ENCODE data around the gene CIPC. TPM values are rescaled to one million over a fixed set of nuclear protein-coding genes. Genes with fewer than 3 reads are reported as not detected.

CIPC gene
- total RNA-seq, 1 experiment from 2014 or later: 20.6 TPM

GRCh38 chr14:77157740-77158139, 59.7 kb downstream of the CIPC start:
- no peaks in the 10 kb centered on the region for H3K27me3 ChIP-seq (ENCODE audit: insufficient read depth, low read length)
- no TSS peak for BruUV-seq (replicated peaks)
- no peaks in the 10 kb centered on the region for H3K9me3 ChIP-seq (ENCODE audit: control insufficient read depth in 1 of 2, insufficient read depth in 1 of 2, low read depth in 1 of 2, low read length in 2 of 2)
- no peak for TF ChIP-seq ELF1 (IDR thresholded peaks at IDR 0.05; ENCODE audit: borderline replicate concordance, low read depth)
- no peak for TF ChIP-seq POLR2AphosphoS5 (IDR thresholded peaks at IDR 0.05; ENCODE audit: low read depth, low read length)
- TF ChIP-seq FOSL1 (IDR thresholded peaks at IDR 0.05; ENCODE audit: low read depth): no peak
- TF ChIP-seq RAD21 (IDR thresholded peaks at IDR 0.05; ENCODE audit: low read depth): no peak
- no peak for TF ChIP-seq SIN3A (IDR thresholded peaks at IDR 0.05; ENCODE audit: low read depth)
- TF ChIP-seq, protein P1, sequence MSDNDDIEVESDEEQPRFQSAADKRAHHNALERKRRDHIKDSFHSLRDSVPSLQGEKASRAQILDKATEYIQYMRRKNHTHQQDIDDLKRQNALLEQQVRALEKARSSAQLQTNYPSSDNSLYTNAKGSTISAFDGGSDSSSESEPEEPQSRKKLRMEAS (IDR thresholded peaks at IDR 0.05): no peak
- TF ChIP-seq CEBPB (IDR thresholded peaks at IDR 0.05; ENCODE audit: low read depth): no peak
- TF ChIP-seq, protein P2, sequence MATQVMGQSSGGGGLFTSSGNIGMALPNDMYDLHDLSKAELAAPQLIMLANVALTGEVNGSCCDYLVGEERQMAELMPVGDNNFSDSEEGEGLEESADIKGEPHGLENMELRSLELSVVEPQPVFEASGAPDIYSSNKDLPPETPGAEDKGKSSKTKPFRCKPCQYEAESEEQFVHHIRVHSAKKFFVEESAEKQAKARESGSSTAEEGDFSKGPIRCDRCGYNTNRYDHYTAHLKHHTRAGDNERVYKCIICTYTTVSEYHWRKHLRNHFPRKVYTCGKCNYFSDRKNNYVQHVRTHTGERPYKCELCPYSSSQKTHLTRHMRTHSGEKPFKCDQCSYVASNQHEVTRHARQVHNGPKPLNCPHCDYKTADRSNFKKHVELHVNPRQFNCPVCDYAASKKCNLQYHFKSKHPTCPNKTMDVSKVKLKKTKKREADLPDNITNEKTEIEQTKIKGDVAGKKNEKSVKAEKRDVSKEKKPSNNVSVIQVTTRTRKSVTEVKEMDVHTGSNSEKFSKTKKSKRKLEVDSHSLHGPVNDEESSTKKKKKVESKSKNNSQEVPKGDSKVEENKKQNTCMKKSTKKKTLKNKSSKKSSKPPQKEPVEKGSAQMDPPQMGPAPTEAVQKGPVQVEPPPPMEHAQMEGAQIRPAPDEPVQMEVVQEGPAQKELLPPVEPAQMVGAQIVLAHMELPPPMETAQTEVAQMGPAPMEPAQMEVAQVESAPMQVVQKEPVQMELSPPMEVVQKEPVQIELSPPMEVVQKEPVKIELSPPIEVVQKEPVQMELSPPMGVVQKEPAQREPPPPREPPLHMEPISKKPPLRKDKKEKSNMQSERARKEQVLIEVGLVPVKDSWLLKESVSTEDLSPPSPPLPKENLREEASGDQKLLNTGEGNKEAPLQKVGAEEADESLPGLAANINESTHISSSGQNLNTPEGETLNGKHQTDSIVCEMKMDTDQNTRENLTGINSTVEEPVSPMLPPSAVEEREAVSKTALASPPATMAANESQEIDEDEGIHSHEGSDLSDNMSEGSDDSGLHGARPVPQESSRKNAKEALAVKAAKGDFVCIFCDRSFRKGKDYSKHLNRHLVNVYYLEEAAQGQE (IDR thresholded peaks at IDR 0.05; ENCODE audit: low read depth): no peak
- intact Hi-C loops (cut with micrococcal nuclease): no loop called here
- no peak overlapping the region for H3K27ac ChIP-seq (ENCODE audit: low read depth, low read length)
- no peak overlapping the region for H3K4me3 ChIP-seq (replicated peaks in 1 of 2; ENCODE audit: low read depth in 1 of 2, low read length in 2 of 2)
- RAD21 ChIA-PET (ENCODE audit: low non-redundant PET in 1 of 2, low total read pairs in 2 of 2, uncharacterized antibody in 2 of 2, unreplicated experiment in 2 of 2): no interaction called here
- no peak overlapping the region for H2AFZ ChIP-seq (ENCODE audit: low read depth, low read length, poor library complexity, severe bottlenecking)
- H3K79me2 ChIP-seq (ENCODE audit: insufficient read depth, low read length): no peaks in the 10 kb centered on the region
- POLR2A ChIA-PET: no interaction called here
- DNase-seq (ENCODE audit: low read depth, low spot score): no peak
- ATAC-seq: no peak
- CTCF ChIA-PET: interaction anchor here (1.0 kb wide), 1 partner anchor 158 kb away, joined by 3 read pairs; no protein-coding TSS in a partner anchor
- H3K9ac ChIP-seq (ENCODE audit: low read length): no peak overlapping the region
- no peaks in the 10 kb centered on the region for H3K36me3 ChIP-seq (ENCODE audit: control insufficient read depth in 1 of 2, insufficient read depth in 2 of 2, low read length in 2 of 2)
- H3K4me2 ChIP-seq (ENCODE audit: low read length): peak overlapping the region; percentile 47
- peaks cover 9 to 20% of the 10 kb centered on the region in 2 experiments; a peak in 3 of 4 replicates for H3K4me1 ChIP-seq (ENCODE audit: control insufficient read depth in 1 of 2, insufficient read depth in 2 of 2, low read length in 2 of 2)
- H3K9me2 ChIP-seq (ENCODE audit: insufficient read depth): no peaks in the 10 kb centered on the region
- H4K20me1 ChIP-seq (ENCODE audit: insufficient read depth): no peaks in the 10 kb centered on the region
